K562 (cell line): ENCODE measurements around the gene PTGES3L. TPM values are rescaled to one million over a fixed set of nuclear protein-coding genes. Genes with fewer than 3 reads are reported as not detected.

Experiments used
- ATF1 ChIP-seq, 2 experiments: fragments of 450-650 bp in 1 of 2; IDR thresholded peaks; 2 replicates each; pipeline ENCODE4 v1.6.1; 2016; ENCODE audit warnings: missing compliant biosample characterization in 1 of 2, missing genetic modification characterization in 1 of 2
- ATF7 ChIP-seq: fragments of 450-650 bp; IDR thresholded peaks from 2 replicates; pipeline ENCODE4 v1.7.1; 2014; ENCODE audit warnings: mild to moderate bottlenecking, moderate library complexity
- CBFA2T3 ChIP-seq: fragments of 450-650 bp; IDR thresholded peaks from 2 replicates; pipeline ENCODE4 v1.6.1; 2017
- CCNT2 ChIP-seq: IDR thresholded peaks from 2 replicates; pipeline ENCODE4 v1.6.1; 2011; ENCODE audit warnings: borderline replicate concordance, low read depth, mild to moderate bottlenecking, moderate library complexity, mixed read lengths, low read length; ENCODE audit not compliant: insufficient read length; ENCODE audit errors: extremely low read depth
- CTCFL ChIP-seq: IDR thresholded peaks from 2 replicates; pipeline ENCODE4 v1.6.1; 2011; ENCODE audit warnings: borderline replicate concordance, low read depth, mild to moderate bottlenecking, moderate library complexity, low read length; ENCODE audit not compliant: insufficient read depth, poor library complexity, severe bottlenecking
- GATAD2B ChIP-seq: fragments of 450-650 bp; IDR thresholded peaks from 2 replicates; pipeline ENCODE4 v1.6.1; 2017; ENCODE audit warnings: mild to moderate bottlenecking, borderline replicate concordance
- NR2F6 ChIP-seq: fragments of 450-650 bp; formaldehyde crosslinking; IDR thresholded peaks from 2 replicates; pipeline ENCODE4 v1.4.0; 2020; ENCODE audit warnings: mild to moderate bottlenecking
- PML ChIP-seq: IDR thresholded peaks from 2 replicates; pipeline ENCODE4 v1.6.1; 2012; ENCODE audit warnings: low read length, inconsistent platforms
- PRDM10 ChIP-seq: fragments of 450-650 bp; IDR thresholded peaks from 2 replicates; pipeline ENCODE4 v1.6.1; 2018; ENCODE audit not compliant: partially characterized antibody
- SMAD3 ChIP-seq: fragments of 450-650 bp; formaldehyde crosslinking; conservative IDR thresholded peaks from 2 replicates; pipeline ENCODE4 v1.4.0; 2020; ENCODE audit warnings: mild to moderate bottlenecking
- ZBTB5 ChIP-seq: fragments of 450-650 bp; IDR thresholded peaks from 2 replicates; pipeline ENCODE4 v1.6.1; 2017; ENCODE audit warnings: antibody characterized with exemption
- ZNF12 ChIP-seq: sonication (generic); formaldehyde crosslinking; IDR thresholded peaks from 2 replicates; pipeline ENCODE4 v1.4.0; 2020; ENCODE audit warnings: mild to moderate bottlenecking, missing genetic modification reagents
- ZNF592 ChIP-seq: fragments of 450-650 bp; IDR thresholded peaks from 2 replicates; pipeline ENCODE4 v1.6.1; 2017; ENCODE audit warnings: antibody characterized with exemption, mild to moderate bottlenecking
- polyA plus RNA-seq, 8 experiments: library from polyadenylated mRNA; depleted of rRNA in 4 of 8; stranded (reverse) in 5 of 8; unstranded in 3 of 8; fragments of >200 nt; fragmentation: Nextera tagmentation in 2 of 8; fragmentation: Illumina TruSeq in 1 of 8; extraction: Ambion mirVana in 2 of 8; extraction: Trizol in 1 of 8; gene quantifications; 2 replicates each; pipeline versions ENCODE4 v1.2.1 to v1.2.3, GENCODE V29; 2011 to 2014; ENCODE audit warnings: inconsistent platforms in 1 of 8, missing spikeins in 1 of 8
- total RNA-seq, 7 experiments: library from RNA; depleted of rRNA in 6 of 7; stranded (reverse); fragments of >200 nt in 6 of 7; fragmentation: Illumina TruSeq in 2 of 7; extraction: Trizol in 2 of 7; gene quantifications; 2 replicates each; pipeline versions ENCODE4 v1.2.1 to v1.2.3, GENCODE V29; 2011 to 2021; ENCODE audit warnings: low replicate concordance in 1 of 7

Gene PTGES3L
- total and polyA plus RNA-seq, 9 of the 15 experiments (the other 6 are each of a cell fraction or from before 2014, with no cell fraction given) = 6.0 to 16.0 (median 9.6) TPM

- TF ChIP-seq PRDM10 (peak; percentile 59), CTCFL (peak; percentile 20), ATF1 (CRISPR knock-in tag; IDR thresholded peaks at IDR 0.05) (no peak), ATF1 (tag; IDR thresholded peaks at IDR 0.05) (0 out of 2 replicates have a peak, but pooled peaks have one; percentile 18), ZNF12 (no peak), SMAD3 (CRISPR knock-in tag) (no peak), PML (no peak), ZNF592 (0 out of 2 replicates have a peak, but pooled peaks have one; percentile 26), CCNT2 (no peak), NR2F6 (CRISPR knock-in tag) (no peak), ATF7 (peak; percentile 19; the same call in 1 of the 2 replicates), GATAD2B (no peak), ZBTB5 (no peak), CBFA2T3 (no peak)
These were observed 27.0 kb upstream of the PTGES3L start, which contains the start of gene IFI35 (continued) for GRCh38 chr17:43006639-43007551.
